H1 (cell line): Measurements from ENCODE around the gene ZNF654. TPM values are rescaled to one million over a fixed set of nuclear protein-coding genes. Genes with fewer than 3 reads are reported as not detected.
A peak's percentile ranks its signal among the peaks of the same experiment; 100 is the strongest.

Source experiments
- CTCF ChIA-PET: fragments of 300-600 bp; sonication (Branson Sonifier 250); formaldehyde crosslinking; loops from one replicate; lab custom pipeline; 2021; ENCODE audit not compliant: partially characterized antibody; lab: Charles Lee
- POLR2A ChIA-PET: fragments of 300-600 bp; sonication (Branson Sonifier 250); formaldehyde crosslinking; loops from one replicate; lab custom pipeline; 2021; ENCODE audit warnings: inconsistent platforms; ENCODE audit not compliant: partially characterized antibody; lab: Charles Lee
- DNase-seq, 2 experiments: peaks; one replicate each; pipeline versions ENCODE4 v3.0.0 to v3.0.0-alpha.2; 2010 to 2022; ENCODE audit warnings: low spot score in 2 of 2, low read depth in 1 of 2, mixed read lengths in 1 of 2
- FAIRE-seq: peaks from 2 replicates; lab custom pipeline; 2011; peaks lifted over from hg19 to GRCh38; lab: Jason Lieb, UNC
- H2AFZ ChIP-seq: 2 replicates; pipeline ENCODE4 v1.8.1; 2012; ENCODE audit warnings: low read length, inconsistent platforms
- H2AK5ac ChIP-seq: 2 replicates; pipeline ENCODE4 v1.6.1; 2013; ENCODE audit warnings: low read depth, low read length
- H2BK120ac ChIP-seq: replicated peaks from 2 replicates; pipeline ENCODE3; 2013; ENCODE audit warnings: low read depth, low read length, inconsistent platforms
- H2BK12ac ChIP-seq: 2 replicates; pipeline ENCODE4 v1.6.1; 2013; ENCODE audit warnings: low read depth, low read length
- H2BK15ac ChIP-seq: 2 replicates; pipeline ENCODE4 v1.6.1; 2013; ENCODE audit warnings: low read length
- H2BK20ac ChIP-seq: 2 replicates; pipeline ENCODE4 v1.6.1; 2013; ENCODE audit warnings: low read length
- H2BK5ac ChIP-seq: 2 replicates; pipeline ENCODE4 v1.6.1; 2013; ENCODE audit warnings: low read depth, low read length
- H3K14ac ChIP-seq: 2 replicates; pipeline ENCODE4 v1.6.1; 2013; ENCODE audit warnings: inconsistent platforms; ENCODE audit not compliant: insufficient read length
- H3K18ac ChIP-seq: 2 replicates; pipeline ENCODE4 v1.6.1; 2013; ENCODE audit warnings: low read length; ENCODE audit errors: extremely low read depth
- H3K23ac ChIP-seq: 2 replicates; pipeline ENCODE4 v1.6.1; 2013; ENCODE audit warnings: inconsistent platforms; ENCODE audit not compliant: insufficient read length
- H3K23me2 ChIP-seq: 2 replicates; pipeline ENCODE4 v1.6.1; 2013; ENCODE audit warnings: low read depth, low read length
- H3K27ac ChIP-seq: 2 replicates; pipeline ENCODE4 v1.6.1; 2011; ENCODE audit warnings: low read depth, low read length, inconsistent platforms
- H3K27me3 ChIP-seq, 4 experiments: replicated peaks in 1 of 4; 1 replicate in 1 of 4; 2 replicates in 3 of 4; pipeline versions ENCODE4 v1.6.1 to v1.8.1; 2011 to 2013; ENCODE audit warnings: low read length in 3 of 4, mild to moderate bottlenecking in 3 of 4, inconsistent platforms in 2 of 4, mixed read lengths in 2 of 4, moderate library complexity in 1 of 4; ENCODE audit not compliant: control insufficient read depth in 3 of 4, insufficient read depth in 3 of 4; ENCODE audit errors: extremely low read depth in 1 of 4
- H3K36me3 ChIP-seq, 4 experiments: 2 replicates each; pipeline versions ENCODE4 v1.6.1 to v1.8.1; 2011 to 2013; ENCODE audit warnings: mild to moderate bottlenecking in 4 of 4, low read length in 3 of 4, moderate library complexity in 2 of 4, control low read depth in 1 of 4, inconsistent platforms in 1 of 4; ENCODE audit not compliant: insufficient read depth in 4 of 4, control insufficient read depth in 2 of 4
- H3K4ac ChIP-seq: replicated peaks from 2 replicates; pipeline ENCODE3; 2013; ENCODE audit warnings: low read length, low read depth, mixed read lengths, inconsistent platforms; ENCODE audit not compliant: insufficient read length
- H3K4me1 ChIP-seq, 4 experiments: replicated peaks in 1 of 4; 1 replicate in 1 of 4; 2 replicates in 3 of 4; pipeline versions ENCODE4 v1.6.1 to v1.8.1; 2011 to 2013; ENCODE audit warnings: low read length in 3 of 4, inconsistent platforms in 2 of 4, mixed read lengths in 1 of 4; ENCODE audit not compliant: insufficient read depth in 4 of 4, control insufficient read depth in 3 of 4
- H3K4me2 ChIP-seq, 2 experiments: 2 replicates each; pipeline versions ENCODE4 v1.6.1 to v1.8.1; 2011 to 2013; ENCODE audit warnings: low read depth in 2 of 2, low read length in 2 of 2, control low read depth in 1 of 2, inconsistent platforms in 1 of 2, mild to moderate bottlenecking in 1 of 2; ENCODE audit not compliant: insufficient read depth in 1 of 2
- H3K4me3 ChIP-seq, 4 experiments: fragments of 200-600, 300-600 bp in 1 of 4; sonication (generic), shearing (Covaris generic), sonication (Bioruptor Twin) in 1 of 4; 2 replicates each; pipeline versions ENCODE4 v1.5.1 to v1.8.1; 2011 to 2016; ENCODE audit warnings: low read length in 4 of 4, low read depth in 3 of 4, control low read depth in 2 of 4, inconsistent platforms in 2 of 4, mild to moderate bottlenecking in 2 of 4, mixed read lengths in 1 of 4, moderate library complexity in 1 of 4; ENCODE audit not compliant: insufficient read depth in 2 of 4; ENCODE audit errors: extremely low read depth in 1 of 4
- H3K56ac ChIP-seq: replicated peaks from 2 replicates; pipeline ENCODE3; 2013; ENCODE audit warnings: low read depth, mild to moderate bottlenecking, mixed read lengths, low read length, inconsistent platforms; ENCODE audit not compliant: insufficient read length
- H3K79me1 ChIP-seq: 2 replicates; pipeline ENCODE4 v1.6.1; 2013; ENCODE audit warnings: low read depth, low read length, control low read depth
- H3K79me2 ChIP-seq, 2 experiments: 2 replicates each; pipeline versions ENCODE4 v1.6.1 to v1.8.1; 2012 to 2013; ENCODE audit warnings: low read length in 2 of 2, mild to moderate bottlenecking in 2 of 2, inconsistent platforms in 1 of 2; ENCODE audit not compliant: insufficient read depth in 2 of 2, control insufficient read depth in 1 of 2
- H3K9ac ChIP-seq, 4 experiments: replicated peaks in 1 of 4; 1 replicate in 1 of 4; 2 replicates in 3 of 4; pipeline versions ENCODE4 v1.6.1 to v1.8.1; 2011 to 2013; ENCODE audit warnings: low read depth in 3 of 4, low read length in 3 of 4, control low read depth in 2 of 4, mild to moderate bottlenecking in 2 of 4, moderate library complexity in 2 of 4, inconsistent platforms in 1 of 4; ENCODE audit errors: extremely low read depth in 1 of 4
- H3K9me3 ChIP-seq, 2 experiments: 2 replicates each; pipeline versions ENCODE4 v1.6.1 to v1.8.1; 2012 to 2013; ENCODE audit warnings: mild to moderate bottlenecking in 2 of 2, moderate library complexity in 2 of 2, control low read depth in 1 of 2, inconsistent platforms in 1 of 2, low read depth in 1 of 2, low read length in 1 of 2, mixed read lengths in 1 of 2; ENCODE audit not compliant: insufficient read depth in 2 of 2
- H4K20me1 ChIP-seq, 2 experiments: replicated peaks in 1 of 2; 2 replicates each; pipeline versions ENCODE3 to v1.8.1; 2011 to 2013; ENCODE audit warnings: inconsistent platforms in 2 of 2, low read length in 2 of 2, mild to moderate bottlenecking in 1 of 2; ENCODE audit not compliant: insufficient read depth in 2 of 2, control insufficient read depth in 1 of 2
- H4K5ac ChIP-seq: 2 replicates; pipeline ENCODE4 v1.6.1; 2013; ENCODE audit warnings: low read length, low read depth, mixed read lengths, inconsistent platforms; ENCODE audit not compliant: insufficient read length
- H4K8ac ChIP-seq: 2 replicates; pipeline ENCODE4 v1.8.0; 2013; ENCODE audit warnings: mild to moderate bottlenecking, moderate library complexity, low read length, inconsistent platforms; ENCODE audit not compliant: insufficient read depth; ENCODE audit errors: extremely low read depth
- H4K91ac ChIP-seq: replicated peaks from 2 replicates; pipeline ENCODE3; 2013; ENCODE audit warnings: low read length, mixed read lengths, inconsistent platforms; ENCODE audit not compliant: insufficient read length
- SAP30 ChIP-seq: fragments of 300-600 bp; sonication (generic); IDR thresholded peaks from 2 replicates; pipeline ENCODE4 v1.7.1; 2012; ENCODE audit warnings: low read length, moderate library complexity, mild to moderate bottlenecking, inconsistent platforms; ENCODE audit not compliant: insufficient read depth, insufficient replicate concordance
- WGBS, 2 experiments: shearing (Covaris generic) in 1 of 2; methylation state at CpG; one replicate each; pipeline versions ENCODE4 v1.1.6 to v1.1.7; 2013 to 2015; ENCODE audit warnings: low lambda C conversion rate in 2 of 2, mixed read lengths in 2 of 2, inconsistent platforms in 1 of 2, low coverage in 1 of 2, missing lambda C conversion rate in 1 of 2; ENCODE audit not compliant: insufficient replicate concordance in 2 of 2, insufficient coverage in 1 of 2, insufficient read length in 1 of 2; ENCODE audit errors: extremely low coverage in 1 of 2, missing lambda C conversion rate in 1 of 2; 5-methylcytosine and 5-hydroxymethylcytosine counted together
- polyA plus RNA-seq, 7 experiments: library from polyadenylated mRNA; depleted of rRNA in 3 of 7; stranded (reverse) in 5 of 7; unstranded in 2 of 7; fragments of >200 nt in 5 of 7; fragments of 200-250 nt in 2 of 7; gene quantifications; 1 replicate in 5 of 7; 2 replicates in 1 of 7; 4 replicates in 1 of 7; pipeline versions ENCODE4 v1.2.1 to v1.2.3, GENCODE V29; 2011 to 2013; ENCODE audit warnings: missing spikeins in 2 of 7, mixed read lengths in 2 of 7
- total RNA-seq: library from RNA; stranded (reverse); fragmentation: NEBNext Ultra II Directional; extraction: Animal tissue kit (Norgen Biotek cat#: 25700); gene quantifications from 2 replicates; pipeline ENCODE4 v1.2.1, GENCODE V29; 2021

The ZNF654 gene
- total and polyA plus RNA-seq, 2 of the 8 experiments (the other 6 are each of a cell fraction or from before 2014, with no cell fraction given), result 0.47 to 5.3 TPM

DNA sequence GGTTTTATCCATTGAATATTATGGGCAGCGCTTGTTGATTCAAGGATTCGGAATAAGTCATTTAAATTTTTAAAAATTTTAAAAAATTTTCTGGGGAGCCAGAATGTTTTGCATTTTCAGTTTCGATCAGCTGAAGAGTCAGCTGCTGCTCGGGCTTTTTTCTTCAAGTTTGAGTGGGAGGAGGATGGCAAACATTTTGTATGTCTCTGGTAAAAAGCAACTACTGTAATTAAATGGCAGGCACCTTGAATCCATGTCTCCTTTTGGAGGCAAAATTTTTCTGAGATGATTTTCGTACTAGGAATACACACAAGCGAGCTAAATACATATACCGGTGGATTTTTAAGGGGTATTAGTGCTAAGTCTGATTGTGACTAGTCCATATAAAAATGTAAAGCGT lies 91.3 kb downstream of the ZNF654 start:
- Histone ChIP-seq H2BK15ac (no peak overlapping the region), H3K27me3 (no peaks in the 10 kb centered on the region), H4K5ac (peak overlapping the region; percentile 97), H3K4me3 (peak overlapping the region; percentile 75 to 99 (median 96)), H4K8ac (peak overlapping the region; percentile 99; the same call in 1 of the 2 replicates), H2BK5ac (peak overlapping the region; percentile 92; the same call in 1 of the 2 replicates), H2BK20ac (no peak overlapping the region), H3K36me3 (peaks cover 4 to 21% (median 9%) of the 10 kb centered on the region in 4 experiments; a peak in 6 of 8 replicates), H3K4me1 (no peaks in the 10 kb centered on the region), H3K9me3 (no peaks in the 10 kb centered on the region), H2AK5ac (no peak overlapping the region), H3K27ac (peak overlapping the region; percentile 97; the same call in 1 of the 2 replicates), H2BK12ac (no peak overlapping the region; the same call in 1 of the 2 replicates), H3K4me2 (peak overlapping the region; percentile 75 to 78), H3K18ac (no peak overlapping the region), H3K23ac (no peak overlapping the region), H3K4ac (no peak overlapping the region), H4K20me1 (peaks cover 0 to 2% of the 10 kb centered on the region in 2 experiments), H3K23me2 (peaks cover 2% of the 10 kb centered on the region; the same call in 1 of the 2 replicates), H3K14ac (no peak overlapping the region), H3K79me1 (no peaks in the 10 kb centered on the region), H3K9ac (peak overlapping the region; percentile 76 to 98 (median 94)), H2BK120ac (no peak overlapping the region), H3K79me2 (peaks cover 3 to 81% of the 10 kb centered on the region in 2 experiments; a peak in 3 of 4 replicates), H4K91ac (no peak overlapping the region), H3K56ac (peak overlapping the region; percentile 95), H2AFZ (no peak overlapping the region)
- WGBS, 2 experiments, result 2% methylated on average over 8 of the region's 8 CpGs; no CpG with 5 or more reads in 1 of the 2 experiments
- POLR2A ChIA-PET, result interaction anchor here (1.0 to 3.5 kb wide), 5 partner anchors 13 to 91 kb away, joined by 3 to 19 read pairs (median 7); partner anchors contain the start of genes CGGBP1 and ZNF654
- TF ChIP-seq SAP30, result no peak
- DNase-seq (no peak), FAIRE-seq (no peak)
- CTCF ChIA-PET, result interaction anchor here (0.8 to 2.0 kb wide), 4 partner anchors 23 to 146 kb away, joined by 3 to 6 read pairs (median 4); no protein-coding TSS in a partner anchor
